ENCODE measurements around the gene GANAB. TPM values are rescaled to one million over a fixed set of nuclear protein-coding genes. Genes with fewer than 3 reads are reported as not detected.

The GANAB gene
- total and polyA plus RNA-seq, 2 of the 4 experiments (the other 2 are of a cell fraction), result 209 to 344 TPM

GRCh38 chr11:62603072-62603408 lies 43.4 kb downstream of the GANAB start:
- DNase-seq, result no peak
- H3K4me1 ChIP-seq (ENCODE audit: control insufficient read depth, insufficient read depth, low read length), result peaks cover 7% of the 10 kb centered on the region
- WGBS, 2 experiments (ENCODE audit: extremely low coverage in 2 of 2, insufficient read length in 1 of 2), result 80% methylated on average over 1 of the region's 13 CpGs; no CpG with 5 or more reads in 1 of the 2 experiments
- H2BK20ac ChIP-seq (ENCODE audit: low read depth, low read length), result no peak overlapping the region
- no peak overlapping the region for H3K18ac ChIP-seq (ENCODE audit: low read depth, low read length)
- no peak overlapping the region for H2BK5ac ChIP-seq (ENCODE audit: low read depth, low read length, poor library complexity, severe bottlenecking)
- TF ChIP-seq BHLHE40 (IDR thresholded peaks at IDR 0.05; ENCODE audit: low read depth, low read length) (no peak), RCOR1 (IDR thresholded peaks at IDR 0.05; ENCODE audit: insufficient replicate concordance, low read length) (no peak), CEBPB (IDR thresholded peaks at IDR 0.05; ENCODE audit: low read depth, low read length) (no peak), MXI1 (IDR thresholded peaks at IDR 0.05; ENCODE audit: borderline replicate concordance, low read depth, low read length) (no peak), USF2 (IDR thresholded peaks at IDR 0.05; ENCODE audit: low read depth, low read length) (no peak), CHD1 (IDR thresholded peaks at IDR 0.05; ENCODE audit: low read depth, low read length) (no peak), CTCF (conservative IDR thresholded peaks at IDR 0.05; ENCODE audit: low read depth, low read length) (no peak), RAD21 (IDR thresholded peaks at IDR 0.05; ENCODE audit: low read length) (no peak), SMC3 (IDR thresholded peaks at IDR 0.05; ENCODE audit: low read depth, low read length) (no peak), RFX5 (IDR thresholded peaks at IDR 0.05; ENCODE audit: low read depth, low read length) (no peak), POLR2A (IDR thresholded peaks at IDR 0.05; ENCODE audit: low read depth, low read length) (no peak), NFE2L2 (IDR thresholded peaks at IDR 0.05; ENCODE audit: low read depth, low read length) (no peak)
- H3K36me3 ChIP-seq (ENCODE audit: control insufficient read depth, insufficient read depth, low read length), result peaks cover 26% of the 10 kb centered on the region
- in situ Hi-C loops (cut with MboI; ENCODE audit: low sequenced_read_pairs), result no loop called here
- intact Hi-C loops (cut with micrococcal nuclease), result no loop called here
- BruUV-seq (replicated peaks), result no TSS peak
- no peak overlapping the region for H3K56ac ChIP-seq (ENCODE audit: extremely low read depth, insufficient read depth, low read length)
- no peaks in the 10 kb centered on the region for H3K9me3 ChIP-seq (ENCODE audit: control insufficient read depth, insufficient read depth, low read length)
- ChIA-PET POLR2A (ENCODE audit: unreplicated experiment) (interaction anchor here (1.0 kb wide), 1 partner anchor 11 kb away, joined by 4 read pairs; no protein-coding TSS in a partner anchor), CTCF (no interaction called here)
- no peak for ATAC-seq (ENCODE audit: low read depth)
- no peak overlapping the region for H3K4me3 ChIP-seq (ENCODE audit: insufficient read depth, low read depth, low read length)
- no peak overlapping the region for H3K4me2 ChIP-seq (ENCODE audit: low read depth, low read length)
- peak overlapping the region; percentile 87 for H2AFZ ChIP-seq (replicated peaks; ENCODE audit: low read length, poor library complexity)
- no peak overlapping the region for H4K91ac ChIP-seq (ENCODE audit: insufficient read depth, low read depth, low read length)
- H3K9me1 ChIP-seq (ENCODE audit: insufficient read depth, low read length), result peaks cover 5% of the 10 kb centered on the region
- H4K20me1 ChIP-seq (ENCODE audit: insufficient read depth, low read length), result peaks cover 17% of the 10 kb centered on the region; the same call in 1 of the 2 replicates
- peaks cover 9 to 28% of the 10 kb centered on the region in 2 experiments for H3K79me1 ChIP-seq (ENCODE audit: low read depth in 1 of 2, low read length in 2 of 2)
- H3K27ac ChIP-seq (ENCODE audit: insufficient read depth, low read length), result no peak overlapping the region
- no peaks in the 10 kb centered on the region for H3K27me3 ChIP-seq (ENCODE audit: control insufficient read depth, insufficient read depth, low read length)
- dilution Hi-C loops (cut with HindIII; ENCODE audit: low sequenced_read_pairs, unreplicated experiment), result no loop called here
- H2BK120ac ChIP-seq (ENCODE audit: low read depth, low read length), result no peak overlapping the region
- peak overlapping the region; percentile 18 for H2AK9ac ChIP-seq (replicated peaks; ENCODE audit: low read depth, low read length, poor library complexity)
- no peak overlapping the region for H4K5ac ChIP-seq (ENCODE audit: low read depth, low read length)
- peak overlapping the region; percentile 46 for H2AK5ac ChIP-seq (ENCODE audit: low read depth, low read length)
- H4K8ac ChIP-seq (ENCODE audit: low read depth in 2 of 2, low read length in 2 of 2), result peak overlapping the region in 1 of 2 experiments; percentile 20; a peak in 2 of 4 replicates
- no peak overlapping the region for H3K4ac ChIP-seq (ENCODE audit: low read depth, low read length)
- no peak overlapping the region for H3K14ac ChIP-seq (replicated peaks; ENCODE audit: low read depth, low read length)
- no peak overlapping the region; the same call in 1 of the 2 replicates for H3K23ac ChIP-seq (ENCODE audit: low read depth, low read length)
- no peak overlapping the region for H3K9ac ChIP-seq (ENCODE audit: low read depth, low read length)
- H2BK15ac ChIP-seq (ENCODE audit: low read depth, low read length), result no peak overlapping the region
